Right cardiac atrium (tissue), 5 donors: ENCODE results near the gene SLAMF6. TPM values are rescaled to one million over a fixed set of nuclear protein-coding genes. Genes with fewer than 3 reads are reported as not detected.

Experiments
- ATAC-seq, 2 donors: fragments of 200-7000 bp; cut with Tn5 transposase; one replicate each; pipeline versions ENCODE4 v1.8.0 to v1.9.1; 2020; ENCODE audit warnings: moderate library complexity in 2 of 2, mild to moderate bottlenecking in 1 of 2
- DNase-seq, 3 donors: peaks; one replicate each; pipeline ENCODE4 v3.0.0-alpha.2; 2020
- H3K27ac ChIP-seq: one replicate; pipeline ENCODE4 v1.5.1; 2013; ENCODE audit warnings: mild to moderate bottlenecking, low read length, control low read depth, moderate library complexity
- H3K27me3 ChIP-seq: one replicate; pipeline ENCODE4 v1.6.1; 2013; ENCODE audit not compliant: control insufficient read depth, insufficient read depth
- H3K4me1 ChIP-seq: one replicate; pipeline ENCODE4 v1.6.1; 2013; ENCODE audit warnings: low read length; ENCODE audit not compliant: control insufficient read depth, insufficient read depth
- H3K4me3 ChIP-seq: one replicate; pipeline ENCODE4 v1.5.1; 2013; ENCODE audit warnings: low read length, control low read depth
- H3K9me3 ChIP-seq: one replicate; pipeline ENCODE4 v1.6.1; 2013; ENCODE audit warnings: low read length; ENCODE audit not compliant: control insufficient read depth
- WGBS: extraction: QIAGEN DNeasy Blood & Tissue Kit; methylation state at CpG from one replicate; pipeline ENCODE4 v1.1.7; 2013; 5-methylcytosine and 5-hydroxymethylcytosine counted together
- intact Hi-C, 4 donors: fragments of 100-400 bp; cut with DNase I; formaldehyde crosslinking; loops; one replicate each; pipeline versions ENCODE4 v1.11.0 to v1.14.0; 2022 to 2023
- polyA plus RNA-seq: library from polyadenylated mRNA; stranded (reverse); fragments of 200-250 nt; gene quantifications from one replicate; pipeline ENCODE4 v1.2.3, GENCODE V29; 2013
- total RNA-seq, 4 donors: library from RNA; stranded (reverse); fragmentation: NEBNext Ultra II Directional; extraction: Animal tissue kit (Norgen Biotek cat#: 25700); gene quantifications; one replicate each; pipeline ENCODE4 v1.2.1, GENCODE V29; 2021
- donor health status: healthy with polysubstance abuse.
- donor health status: DM: no; HTN: yes; CAD: no.
- donor health status: DM: no; HTN: no; CAD: no.
- donor health status: DM: no; HTN: yes; CAD: no; lungs with severe emphysema.
- donor health status: DM: yes; HTN: yes; CAD: no.

Gene SLAMF6
- total and polyA plus RNA-seq, 5 donors, result 0.34 to 0.66 (median 0.42) TPM

DNA sequence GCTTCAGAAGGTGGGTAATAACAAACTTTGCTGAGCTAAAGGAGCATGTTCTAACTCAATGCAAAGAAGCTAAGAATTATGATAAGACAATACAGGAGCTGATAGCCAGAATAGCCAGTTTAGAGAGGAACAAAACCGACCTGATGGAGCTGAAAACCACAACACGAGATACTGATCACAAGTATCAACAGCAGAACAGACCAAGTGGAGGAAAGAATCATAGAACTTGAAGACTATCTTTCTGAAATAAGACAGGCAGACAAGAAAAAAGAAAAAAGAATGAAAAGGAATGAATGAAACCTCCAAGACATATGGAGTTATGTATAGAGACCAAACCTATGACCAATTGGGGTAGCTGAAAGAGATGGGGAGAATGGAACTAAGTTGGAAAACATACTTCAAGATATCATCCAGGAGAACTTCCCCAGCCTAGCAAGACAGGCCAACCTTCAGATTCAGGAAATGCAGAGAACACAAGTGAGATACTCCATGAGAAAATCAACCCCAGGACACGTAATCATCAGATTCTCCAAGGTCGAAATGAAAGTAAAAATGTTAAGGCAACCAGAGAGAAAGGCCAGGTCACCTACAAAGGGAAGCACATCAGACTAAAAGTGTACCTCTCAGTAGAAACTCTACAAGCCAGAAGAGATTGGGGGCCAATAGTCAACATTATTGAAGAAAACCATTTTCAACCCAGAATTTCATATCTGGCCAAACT is 35.8 kb upstream of the SLAMF6 start:
- DNase-seq, result no peak
- ATAC-seq, result no peak
- H3K9me3 ChIP-seq, result no peaks in the 10 kb centered on the region
- intact Hi-C loops, result no loop called here
- H3K4me3 ChIP-seq, result no peak overlapping the region
- no peaks in the 10 kb centered on the region for H3K27me3 ChIP-seq
- no peak overlapping the region for H3K27ac ChIP-seq
- WGBS, result 73% methylated on average over 4 of the region's 4 CpGs
- H3K4me1 ChIP-seq, result no peaks in the 10 kb centered on the region

GRCh38 chr1:160553778-160554177 is 30.7 kb upstream of the SLAMF6 start:
- H3K27ac ChIP-seq, result no peak overlapping the region
- ATAC-seq (no peak), DNase-seq (no peak)
- H3K9me3 ChIP-seq, result no peaks in the 10 kb centered on the region
- 55% methylated on average over 4 of the region's 4 CpGs for WGBS
- H3K27me3 ChIP-seq, result no peaks in the 10 kb centered on the region
- H3K4me3 ChIP-seq, result no peak overlapping the region
- intact Hi-C loops, result no loop called here
- H3K4me1 ChIP-seq, result no peaks in the 10 kb centered on the region

- Histone ChIP-seq H3K27me3 (no peaks in the 10 kb centered on the region), H3K27ac (no peak overlapping the region), H3K9me3 (no peaks in the 10 kb centered on the region), H3K4me1 (no peaks in the 10 kb centered on the region), H3K4me3 (no peak overlapping the region)
- 55% methylated on average over 2 of the region's 2 CpGs for WGBS
- ATAC-seq, result no peak
- DNase-seq, result no peak
- intact Hi-C loops, result no loop called here
These were observed 29.4 kb upstream of the SLAMF6 start for GRCh38 chr1:160552425-160552824.

- DNase-seq (peak in 2 of 3 donors; percentile 56 to 65), ATAC-seq (peak; percentile 9 to 37)
- H3K27ac ChIP-seq, result no peak overlapping the region
- 63% methylated on average over 6 of the region's 6 CpGs for WGBS
- H3K4me3 ChIP-seq, result no peak overlapping the region
- intact Hi-C loops, result no loop called here
- H3K27me3 ChIP-seq, result no peaks in the 10 kb centered on the region
- no peaks in the 10 kb centered on the region for H3K9me3 ChIP-seq
- H3K4me1 ChIP-seq, result no peaks in the 10 kb centered on the region
These were observed 27.5 kb upstream of the SLAMF6 start for GRCh38 chr1:160550572-160551034.

GRCh38 chr1:160549665-160550006 is 26.6 kb upstream of the SLAMF6 start:
- no peak for DNase-seq
- WGBS, result 80% methylated on average over 3 of the region's 3 CpGs
- no peak overlapping the region for H3K27ac ChIP-seq
- H3K9me3 ChIP-seq, result no peaks in the 10 kb centered on the region
- intact Hi-C loops, result no loop called here
- ATAC-seq, result no peak
- H3K4me3 ChIP-seq, result no peak overlapping the region
- H3K27me3 ChIP-seq, result no peaks in the 10 kb centered on the region
- no peaks in the 10 kb centered on the region for H3K4me1 ChIP-seq

DNA sequence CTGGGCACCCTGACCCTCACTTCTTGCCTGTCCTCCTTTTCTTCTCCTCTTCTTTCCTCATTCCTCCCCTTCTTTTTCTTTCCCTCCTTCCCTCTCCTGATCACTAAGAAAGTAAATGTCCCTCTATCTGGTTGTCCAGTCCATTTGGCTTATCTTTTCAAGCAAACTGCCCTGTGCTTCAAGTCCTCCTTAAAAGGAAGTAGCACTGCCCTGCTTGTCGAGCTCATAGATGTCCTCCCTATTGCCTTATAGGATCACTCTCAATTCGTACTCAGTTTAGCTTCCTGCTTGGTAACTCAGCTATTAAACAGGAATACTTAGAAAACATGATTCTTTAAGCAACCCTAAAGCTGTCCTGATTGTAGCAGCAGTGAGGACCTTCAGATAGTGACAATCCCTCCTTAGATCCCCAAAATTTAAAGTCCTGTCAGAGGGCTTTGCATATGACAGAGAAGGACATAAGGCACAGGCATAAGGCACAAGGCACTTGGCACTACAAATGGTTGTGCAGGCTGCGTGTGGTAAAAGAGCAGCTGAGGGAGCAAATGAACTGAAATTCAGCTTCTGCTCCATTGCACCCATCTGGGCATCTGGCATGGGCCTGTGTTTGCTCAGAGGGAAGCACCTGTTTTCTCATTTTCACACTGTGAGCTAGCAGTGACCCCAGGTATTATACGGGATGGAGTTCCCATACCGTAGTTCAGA is 26.1 kb upstream of the SLAMF6 start:
- H3K9me3 ChIP-seq, result no peaks in the 10 kb centered on the region
- WGBS, result 59% methylated on average over 5 of the region's 5 CpGs
- no peaks in the 10 kb centered on the region for H3K27me3 ChIP-seq
- intact Hi-C loops, result no loop called here
- no peak overlapping the region for H3K27ac ChIP-seq
- ATAC-seq (no peak), DNase-seq (no peak)
- no peak overlapping the region for H3K4me3 ChIP-seq
- no peaks in the 10 kb centered on the region for H3K4me1 ChIP-seq

- DNase-seq (no peak), ATAC-seq (no peak)
- WGBS, result 77% methylated on average over 3 of the region's 3 CpGs
- Histone ChIP-seq H3K4me3 (no peak overlapping the region), H3K27ac (no peak overlapping the region), H3K27me3 (no peaks in the 10 kb centered on the region), H3K9me3 (no peaks in the 10 kb centered on the region), H3K4me1 (no peaks in the 10 kb centered on the region)
- intact Hi-C loops, result no loop called here
These were observed 25.1 kb upstream of the SLAMF6 start for GRCh38 chr1:160548183-160548582.

DNA sequence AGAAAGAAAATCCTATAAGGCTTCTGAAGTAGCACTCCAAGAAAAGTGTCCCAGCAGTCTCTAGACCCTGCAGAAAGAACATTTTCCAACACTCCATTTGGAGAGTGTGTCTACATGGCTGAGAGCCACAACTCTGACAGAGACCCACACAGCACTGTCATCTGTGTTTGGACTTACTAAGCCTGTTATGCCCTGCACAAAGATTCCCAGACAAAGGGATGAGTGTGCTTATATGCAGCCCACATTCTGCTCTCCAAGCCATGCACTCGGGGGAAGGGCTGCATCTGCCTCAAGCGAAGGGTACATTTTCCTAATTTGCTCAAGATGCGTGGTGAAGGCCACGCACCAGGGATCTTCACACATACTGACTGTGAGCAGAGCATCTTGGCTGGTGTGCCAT is 24.4 kb upstream of the SLAMF6 start:
- intact Hi-C loops, result no loop called here
- no peak for ATAC-seq
- no peak overlapping the region for H3K27ac ChIP-seq

DNA sequence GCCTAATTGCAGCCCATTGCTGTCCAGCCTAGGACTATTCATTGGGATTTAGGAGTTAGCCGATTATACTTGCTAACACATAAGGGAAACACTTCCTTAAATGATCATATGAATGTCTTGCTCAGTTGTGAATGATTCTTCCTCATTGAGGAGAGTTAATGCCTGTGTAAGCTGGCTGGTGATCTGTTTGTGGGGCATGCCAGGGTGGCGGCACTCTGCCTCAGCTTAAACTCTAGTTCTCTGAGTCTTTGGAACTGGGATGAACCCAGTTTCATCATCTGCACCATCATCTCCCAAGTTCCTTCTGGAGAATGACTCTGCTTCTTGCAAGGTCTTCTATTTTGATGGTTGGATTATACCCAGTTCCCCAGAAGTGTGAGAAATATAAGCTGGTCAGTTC is 23.9 kb upstream of the SLAMF6 start:
- WGBS, result 80% methylated on average over 2 of the region's 2 CpGs
- H3K9me3 ChIP-seq, result no peaks in the 10 kb centered on the region
- H3K4me1 ChIP-seq, result no peaks in the 10 kb centered on the region
- DNase-seq (peak in 2 of 3 donors; percentile 31 to 61), ATAC-seq (peak; percentile 53 to 63)
- H3K27me3 ChIP-seq, result no peaks in the 10 kb centered on the region
- intact Hi-C loops, result no loop called here
- no peak overlapping the region for H3K4me3 ChIP-seq
- H3K27ac ChIP-seq, result no peak overlapping the region

More for the DNA sequence above, 24.4 kb upstream of the SLAMF6 start:
- Histone ChIP-seq H3K27me3 (no peaks in the 10 kb centered on the region), H3K4me1 (no peaks in the 10 kb centered on the region), H3K9me3 (no peaks in the 10 kb centered on the region), H3K4me3 (no peak overlapping the region)
- 67% methylated on average over 4 of the region's 4 CpGs for WGBS
- no peak for DNase-seq

DNA sequence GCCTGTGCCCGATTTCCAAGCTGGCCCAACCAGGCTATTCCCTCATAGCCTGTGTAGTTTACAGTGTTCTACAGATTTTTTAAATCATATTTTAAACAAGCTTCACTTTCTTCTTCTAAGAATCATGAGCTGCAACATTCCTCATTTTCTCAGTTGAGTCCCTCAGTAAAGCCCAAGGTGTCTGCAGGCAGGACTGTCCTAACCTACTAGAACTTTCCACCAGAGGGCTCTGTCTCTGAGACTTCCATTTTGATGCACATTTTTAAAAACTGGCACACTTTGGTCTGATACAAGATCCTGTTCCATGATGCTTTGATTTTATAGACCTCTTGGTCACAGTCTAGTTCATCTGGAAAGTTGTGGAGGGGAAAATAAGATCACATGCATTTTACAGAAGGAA is 21.6 kb upstream of the SLAMF6 start:
- H3K27me3 ChIP-seq, result no peaks in the 10 kb centered on the region
- H3K4me3 ChIP-seq, result no peak overlapping the region
- DNase-seq, result no peak
- intact Hi-C loops, result no loop called here
- WGBS, result 88% methylated on average over 1 of the region's 1 CpG
- no peaks in the 10 kb centered on the region for H3K4me1 ChIP-seq
- ATAC-seq, result no peak
- no peak overlapping the region for H3K27ac ChIP-seq
- no peaks in the 10 kb centered on the region for H3K9me3 ChIP-seq

- intact Hi-C loops, result no loop called here
These were observed 19.4 kb upstream of the SLAMF6 start for GRCh38 chr1:160542303-160542945.

More at GRCh38 chr1:160542303-160542945, 19.4 kb upstream of the SLAMF6 start:
- H3K27ac ChIP-seq, result no peak overlapping the region
- H3K4me3 ChIP-seq, result no peak overlapping the region
- H3K9me3 ChIP-seq, result no peaks in the 10 kb centered on the region
- no peaks in the 10 kb centered on the region for H3K27me3 ChIP-seq
- 3% methylated on average over 2 of the region's 2 CpGs for WGBS
- ATAC-seq, result no peak
- H3K4me1 ChIP-seq, result no peaks in the 10 kb centered on the region
- no peak for DNase-seq
